Measurements from ENCODE around the gene TMEM171.

Gene TMEM171

GRCh38 chr5:73171495-73171894 lies 51.1 kb downstream of the TMEM171 start (continued):
- no peak for TF ChIP-seq TSHZ2 (CRISPR knock-in tag; IDR thresholded peaks at IDR 0.05)

DNA sequence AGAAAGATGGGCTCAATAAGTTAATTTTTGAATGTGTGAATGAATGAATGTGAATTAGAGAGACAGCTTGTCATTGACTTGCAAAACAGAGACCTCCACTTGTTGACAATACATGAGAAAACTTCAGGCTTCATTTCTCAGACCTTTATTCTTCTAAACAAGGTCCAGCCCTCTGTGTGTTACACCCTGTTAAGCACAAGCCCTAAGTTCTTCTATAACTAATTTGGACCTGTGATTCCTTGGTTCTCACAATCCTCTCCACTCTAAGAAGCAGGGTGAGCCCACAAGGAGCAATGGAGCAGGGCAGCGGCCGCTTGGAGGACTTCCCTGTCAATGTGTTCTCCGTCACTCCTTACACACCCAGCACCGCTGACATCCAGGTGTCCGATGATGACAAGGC lies 52.6 kb downstream of the TMEM171 start, which contains the start of gene TMEM174:
Gene TMEM174 (plus strand): TSS at position 243 of the 400 bp plus-strand sequence. CDS start 51 bp downstream, at position 294.
- TF ChIP-seq TOX (CRISPR knock-in tag; IDR thresholded peaks at IDR 0.05; ENCODE audit: borderline replicate concordance), result no peak
- TF ChIP-seq RARB (CRISPR knock-in tag; IDR thresholded peaks at IDR 0.05), result no peak
- TF ChIP-seq ARNTL (CRISPR knock-in tag; IDR thresholded peaks at IDR 0.05; ENCODE audit: borderline replicate concordance, low read depth), result no peak
- TF ChIP-seq CREB5 (CRISPR knock-in tag; IDR thresholded peaks at IDR 0.05; ENCODE audit: low read depth), result no peak
- no peak for TF ChIP-seq GLIS3 (CRISPR knock-in tag; IDR thresholded peaks at IDR 0.05)
- no peak for TF ChIP-seq ZNF565 (CRISPR knock-in tag; conservative IDR thresholded peaks at IDR 0.05; ENCODE audit: low read depth)
- TF ChIP-seq ZNF8 (CRISPR knock-in tag; IDR thresholded peaks at IDR 0.05), result no peak
- TF ChIP-seq ISL1 (CRISPR knock-in tag; IDR thresholded peaks at IDR 0.05), result no peak
- TF ChIP-seq BACH2 (CRISPR knock-in tag; IDR thresholded peaks at IDR 0.05; ENCODE audit: borderline replicate concordance), result no peak
- TF ChIP-seq SNAI2 (CRISPR knock-in tag; IDR thresholded peaks at IDR 0.05), result no peak
- no peak for TF ChIP-seq ZFP30 (CRISPR knock-in tag; IDR thresholded peaks at IDR 0.05)
- TF ChIP-seq TCF4 (CRISPR knock-in tag; IDR thresholded peaks at IDR 0.05; ENCODE audit: borderline replicate concordance), result no peak
- no peak for TF ChIP-seq ZFP3 (CRISPR knock-in tag; IDR thresholded peaks at IDR 0.05)
- no peak for TF ChIP-seq CSDC2 (CRISPR knock-in tag; IDR thresholded peaks at IDR 0.05)
- no peak for ATAC-seq

- no peak for TF ChIP-seq ZNF8 (CRISPR knock-in tag; IDR thresholded peaks at IDR 0.05)
- TF ChIP-seq SNAI2 (CRISPR knock-in tag; IDR thresholded peaks at IDR 0.05), result no peak
- no peak for TF ChIP-seq TCF4 (CRISPR knock-in tag; IDR thresholded peaks at IDR 0.05; ENCODE audit: borderline replicate concordance)
- ATAC-seq, result no peak
Measured at GRCh38 chr5:73174100-73174815, 53.9 kb downstream of the TMEM171 start.

- no peak for TF ChIP-seq ZC3H10 (CRISPR knock-in tag; IDR thresholded peaks at IDR 0.05)
- no peak for TF ChIP-seq ZNF565 (CRISPR knock-in tag; conservative IDR thresholded peaks at IDR 0.05; ENCODE audit: low read depth)
- TF ChIP-seq ESRRG (CRISPR knock-in tag; IDR thresholded peaks at IDR 0.05), result no peak
- no peak for TF ChIP-seq GLIS3 (CRISPR knock-in tag; IDR thresholded peaks at IDR 0.05)
- TF ChIP-seq PATZ1 (CRISPR knock-in tag; IDR thresholded peaks at IDR 0.05; ENCODE audit: borderline replicate concordance), result no peak
- TF ChIP-seq ZFP3 (CRISPR knock-in tag; IDR thresholded peaks at IDR 0.05), result no peak
- TF ChIP-seq TSHZ2 (CRISPR knock-in tag; IDR thresholded peaks at IDR 0.05), result no peak
- no peak for TF ChIP-seq OSR1 (CRISPR knock-in tag; IDR thresholded peaks at IDR 0.05)
- TF ChIP-seq CSDC2 (CRISPR knock-in tag; IDR thresholded peaks at IDR 0.05), result no peak
- no peak for TF ChIP-seq ISL1 (CRISPR knock-in tag; IDR thresholded peaks at IDR 0.05)
- TF ChIP-seq CREB5 (CRISPR knock-in tag; IDR thresholded peaks at IDR 0.05; ENCODE audit: low read depth), result no peak
- no peak for TF ChIP-seq ZNF8 (CRISPR knock-in tag; IDR thresholded peaks at IDR 0.05)
- no peak for TF ChIP-seq BACH2 (CRISPR knock-in tag; IDR thresholded peaks at IDR 0.05; ENCODE audit: borderline replicate concordance)
- ATAC-seq, result no peak
Measured at GRCh38 chr5:73176250-73176649, 55.9 kb downstream of the TMEM171 start.
